Smooth muscle cell of the pulmonary artery (primary cell): ENCODE measurements around the gene NPBWR2. TPM values are rescaled to one million over a fixed set of nuclear protein-coding genes. Genes with fewer than 3 reads are reported as not detected.

Source experiments
- total RNA-seq: library from RNA; depleted of rRNA; stranded (reverse); fragments of >200 nt; gene quantifications from 2 replicates; pipeline ENCODE4 v1.2.3, GENCODE V29; 2014

Gene NPBWR2, protein sequence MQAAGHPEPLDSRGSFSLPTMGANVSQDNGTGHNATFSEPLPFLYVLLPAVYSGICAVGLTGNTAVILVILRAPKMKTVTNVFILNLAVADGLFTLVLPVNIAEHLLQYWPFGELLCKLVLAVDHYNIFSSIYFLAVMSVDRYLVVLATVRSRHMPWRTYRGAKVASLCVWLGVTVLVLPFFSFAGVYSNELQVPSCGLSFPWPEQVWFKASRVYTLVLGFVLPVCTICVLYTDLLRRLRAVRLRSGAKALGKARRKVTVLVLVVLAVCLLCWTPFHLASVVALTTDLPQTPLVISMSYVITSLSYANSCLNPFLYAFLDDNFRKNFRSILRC
- not detected in 2 replicates for total RNA-seq

DNA sequence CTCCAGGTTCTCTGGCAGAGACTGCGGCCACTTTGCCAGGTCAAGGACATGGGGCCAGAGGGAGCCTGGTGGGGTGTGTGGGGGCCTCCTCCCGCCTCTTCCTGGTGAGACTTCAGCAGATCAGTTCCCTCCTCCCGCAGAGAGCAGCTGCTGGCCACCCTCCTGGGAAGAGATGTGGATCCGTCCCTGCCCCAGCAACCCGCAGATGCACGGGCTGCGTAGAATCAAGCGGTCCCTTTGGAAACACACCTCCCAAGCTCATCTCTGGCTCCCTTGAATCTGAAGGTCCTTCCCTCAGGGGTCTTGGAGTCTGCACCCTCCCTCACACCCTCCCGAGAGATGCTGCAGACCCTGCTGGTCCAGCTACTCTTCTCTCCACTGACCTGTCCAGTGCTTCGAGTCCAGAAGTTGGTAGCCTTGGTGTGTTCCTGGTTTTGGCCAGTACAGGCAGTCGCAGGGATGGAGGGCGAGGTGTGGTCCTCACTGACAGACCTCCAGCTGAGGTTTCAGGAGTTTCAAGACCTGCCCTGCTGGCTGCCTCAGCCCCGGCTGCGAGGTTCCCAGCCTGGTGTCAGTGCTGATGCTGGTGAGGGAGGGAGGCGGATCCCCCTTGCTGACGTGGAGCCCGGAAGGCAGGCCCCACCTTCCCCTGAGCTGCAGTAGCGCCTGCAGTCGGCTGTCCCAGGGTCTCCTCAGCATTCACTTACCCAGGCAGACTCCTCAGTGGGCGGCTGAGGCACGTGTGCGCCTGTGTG, at the start of gene NPBWR2:
NPBWR2 (minus strand) TSS at position 585 of the 755 bp plus-strand sequence. CDS start 734 bp downstream, outside the sequence.

DNA sequence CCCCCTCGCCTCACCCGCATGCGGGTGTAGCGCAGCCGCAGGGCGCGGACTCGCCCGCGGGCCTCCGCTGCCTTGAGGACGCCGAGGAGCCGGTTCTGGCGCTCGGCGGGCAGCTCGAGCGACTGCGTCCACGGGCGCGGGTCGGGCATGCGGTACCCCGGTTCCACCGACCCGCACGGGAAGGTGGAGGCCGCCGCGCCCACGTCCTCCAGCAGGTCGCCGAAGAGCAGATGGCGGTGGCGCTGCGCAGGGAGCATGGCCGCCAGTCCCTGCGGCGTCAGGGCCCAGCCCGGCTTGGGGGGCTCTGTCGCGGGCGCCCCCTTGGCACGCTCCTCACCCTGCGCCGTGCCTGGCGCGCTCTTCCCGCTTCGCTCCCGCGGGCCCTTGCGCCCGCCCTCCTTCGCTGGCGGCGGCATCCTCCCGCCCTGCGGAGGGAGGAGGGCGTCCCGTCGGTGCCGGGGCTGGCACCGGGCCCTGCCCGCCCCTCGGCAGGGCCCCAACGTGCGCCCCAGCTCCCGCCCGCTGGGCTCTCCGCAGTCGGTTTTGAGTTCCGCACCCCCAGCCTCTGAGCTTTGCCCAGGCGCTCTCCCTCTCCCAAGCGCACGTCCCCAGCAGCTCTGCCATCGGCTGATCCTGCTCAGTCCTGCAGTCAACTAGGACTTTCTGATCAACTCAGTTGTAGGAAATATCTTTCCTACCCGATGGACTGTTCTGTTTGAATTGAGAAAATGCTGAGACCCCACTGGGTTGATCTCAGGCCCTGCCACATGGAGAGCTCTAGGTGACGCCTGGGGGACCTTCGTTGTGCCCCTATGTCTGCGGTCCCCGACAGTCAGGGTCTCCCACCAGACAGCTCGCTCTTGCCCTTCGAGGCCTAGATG, 23.3 kb downstream of the NPBWR2 start, which contains the start of gene LKAAEAR1:
LKAAEAR1 (minus strand) TSS at position 595 of the 881 bp plus-strand sequence; CDS start at position 416, 179 bp downstream.

DNA sequence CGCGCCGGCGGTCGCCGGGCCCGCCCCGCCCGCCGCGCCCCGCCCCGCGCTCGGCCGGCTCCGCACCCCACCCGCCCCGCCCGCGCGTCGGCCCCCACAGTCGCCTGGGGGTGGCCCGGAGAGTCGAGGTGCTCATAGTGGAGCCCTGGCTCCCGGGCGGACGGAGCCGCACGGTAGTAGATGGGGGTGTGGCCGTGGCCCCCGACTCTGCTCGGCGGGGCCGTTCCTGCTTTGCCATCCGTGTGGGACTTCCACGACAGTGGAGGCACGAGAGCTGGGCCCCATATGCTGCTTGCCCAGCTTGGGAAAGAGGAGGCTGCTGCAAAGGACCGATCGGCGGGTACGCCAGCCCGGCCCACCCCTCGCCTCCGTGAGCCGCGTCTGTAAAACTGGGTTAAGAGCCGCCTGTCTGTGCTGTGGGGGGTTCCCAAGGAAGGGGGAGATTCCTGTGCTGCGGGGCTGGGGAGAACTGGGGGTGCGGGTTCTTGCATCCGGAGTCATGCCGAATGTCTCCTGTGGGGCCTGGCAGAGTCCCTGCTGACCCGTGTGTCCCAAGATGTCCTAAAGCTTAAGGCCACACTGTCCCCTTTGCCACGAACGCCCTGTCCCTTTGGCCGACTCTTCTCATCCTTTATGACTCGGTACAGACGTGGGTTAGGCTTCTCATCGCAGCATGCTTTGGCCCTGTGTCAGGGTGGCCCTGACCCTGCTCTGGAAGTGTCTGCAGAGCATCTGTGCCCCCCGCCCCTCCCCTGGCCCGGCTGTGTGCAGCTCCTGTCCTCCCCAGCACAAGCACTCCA, 27.2 kb downstream of the NPBWR2 start, which contains the start of gene OPRL1:
OPRL1 (plus strand) TSS at position 70 of the 800 bp plus-strand sequence. CDS start 12,639 bp downstream, outside the sequence.

DNA sequence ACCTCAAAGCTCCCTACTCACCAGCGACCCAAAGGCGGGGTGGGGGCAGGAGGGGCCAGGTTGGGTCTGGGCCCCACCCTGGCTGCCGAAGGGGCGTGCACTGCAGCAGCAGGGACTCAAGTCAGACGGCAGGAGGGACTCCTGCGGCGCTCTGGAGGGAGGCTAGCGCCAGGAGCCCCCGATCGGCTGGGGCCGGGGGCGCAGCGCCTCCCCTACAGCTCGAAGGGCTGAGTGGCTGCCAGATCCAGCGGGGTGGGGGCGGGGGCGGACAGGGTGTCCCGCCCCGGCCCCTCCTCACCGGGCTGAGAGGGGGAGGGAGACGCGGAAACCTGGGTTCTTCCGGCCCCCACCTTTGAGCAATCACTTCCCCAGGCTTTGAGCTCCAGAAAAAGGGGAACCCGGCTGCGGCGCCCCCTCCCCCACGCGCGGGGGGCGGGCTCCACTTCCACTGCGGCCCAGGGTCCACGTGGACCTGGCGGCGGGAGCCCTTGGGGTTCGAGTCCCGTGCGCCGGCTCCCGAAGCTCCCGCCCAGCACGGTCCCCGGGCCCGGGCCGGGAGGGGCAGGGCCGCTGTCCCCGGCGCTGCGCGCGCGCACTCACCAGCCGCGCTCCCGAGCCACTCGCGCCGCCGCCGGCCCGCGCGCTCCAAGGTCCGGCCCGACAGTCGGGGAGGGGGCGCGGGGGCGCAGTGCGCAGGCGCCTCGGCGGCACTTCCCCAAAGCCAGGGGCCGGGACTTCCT, 27.9 kb downstream of the NPBWR2 start, which contains the start of gene RGS19:
RGS19 (minus strand) TSS at position 246 of the 740 bp plus-strand sequence. CDS start 2,632 bp downstream, outside the sequence.

DNA sequence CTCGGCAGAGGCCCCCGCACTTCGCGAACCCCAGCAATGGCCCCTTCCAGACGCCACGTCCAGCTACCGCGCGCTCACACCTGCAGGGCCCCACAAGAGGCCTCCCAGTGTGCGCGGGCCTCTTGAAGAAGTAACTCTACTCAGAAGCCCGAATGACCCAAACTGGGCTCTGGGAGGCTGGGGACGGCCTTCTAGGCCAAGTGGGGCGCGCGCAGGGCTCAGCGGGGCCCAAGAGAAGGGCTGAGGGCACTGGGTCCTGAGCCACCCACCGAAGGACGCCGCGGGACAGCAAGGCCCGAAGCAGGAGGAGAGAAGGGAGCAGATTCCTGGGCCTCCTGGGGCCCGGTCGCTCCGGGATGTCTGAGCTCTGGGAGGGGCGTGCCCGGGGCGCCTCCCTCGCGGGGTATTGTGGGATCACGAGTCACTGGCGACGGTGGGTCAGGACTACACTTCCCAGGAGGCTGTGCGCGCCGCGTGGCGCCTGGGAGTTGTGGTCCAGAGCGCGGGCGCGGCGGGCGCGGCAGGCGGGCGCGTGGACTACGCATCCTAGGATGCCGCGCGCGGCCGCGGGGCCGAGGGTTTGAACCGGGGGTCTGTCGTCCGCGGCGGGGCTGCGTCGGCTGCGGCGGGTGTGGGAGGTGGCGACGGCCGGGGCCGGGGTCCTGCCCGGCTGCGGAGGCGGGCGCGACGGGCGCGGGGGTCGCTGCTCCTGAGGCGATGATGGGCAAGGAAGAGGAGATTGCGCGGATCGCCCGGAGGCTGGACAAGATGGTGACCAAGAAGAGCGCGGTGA, 44.6 kb downstream of the NPBWR2 start, which contains the start of gene TCEA2:
TCEA2 (plus strand) TSS at position 603 of the 793 bp plus-strand sequence; CDS start at position 718, 115 bp downstream.

Other genes with a start within 250 kb of the NPBWR2 start
- not detected in 2 replicates for gene ABHD16B, start 246.1 kb downstream of the NPBWR2 start, total RNA-seq
- 130 and 135 TPM in 2 replicates for gene TPD52L2, start 242.3 kb downstream of the NPBWR2 start, total RNA-seq
- 75.9 and 96.0 TPM in 2 replicates for gene DNAJC5, start 212.4 kb downstream of the NPBWR2 start, total RNA-seq
- 22.9 and 33.0 TPM in 2 replicates for gene UCKL1, start 151.1 kb downstream of the NPBWR2 start, total RNA-seq
- gene ZNF512B, start 137.6 kb downstream of the NPBWR2 start, total RNA-seq: 11.9 and 15.3 TPM in 2 replicates
- 2.3 and 3.6 TPM in 2 replicates for gene SAMD10, start 127.9 kb downstream of the NPBWR2 start, total RNA-seq
- gene PRPF6, start 126.4 kb downstream of the NPBWR2 start, total RNA-seq: 55.1 and 63.7 TPM in 2 replicates
- 0.65 and 0.76 TPM in 2 replicates for gene C20orf204, start 71.4 kb downstream of the NPBWR2 start, total RNA-seq
- 0.07 TPM in 2 replicates for gene SOX18, start 57.9 kb downstream of the NPBWR2 start, total RNA-seq
- 27.9 and 34.3 TPM in 2 replicates for gene TCEA2, start 44.4 kb downstream of the NPBWR2 start, total RNA-seq
- 7.7 and 14.5 TPM in 2 replicates for gene RGS19, start 28.0 kb downstream of the NPBWR2 start, total RNA-seq
- 2.3 and 2.4 TPM in 2 replicates for gene OPRL1, start 27.5 kb downstream of the NPBWR2 start, total RNA-seq
- not detected in 2 replicates for gene LKAAEAR1, start 23.2 kb downstream of the NPBWR2 start, total RNA-seq
- gene MYT1, start 56.9 kb upstream of the NPBWR2 start, total RNA-seq: not detected in 2 replicates
- 28.8 and 46.7 TPM in 2 replicates for gene PCMTD2, start 148.2 kb upstream of the NPBWR2 start, total RNA-seq